SKM-1 (cell line): ENCODE data around the gene DISC1.

Experiments
- DNase-seq: peaks from one replicate; lab custom pipeline; 2025; ENCODE audit not compliant: unreplicated experiment; lab: John Stamatoyannopoulos, UW

The DISC1 gene

GRCh38 chr1:232020352-232020751 is 393.8 kb downstream of the DISC1 start:
- no peak for DNase-seq

GRCh38 chr1:232029315-232029714 is 402.7 kb downstream of the DISC1 start:
- DNase-seq, result no peak

GRCh38 chr1:232031156-232031555 is 404.6 kb downstream of the DISC1 start:
- DNase-seq, result no peak

GRCh38 chr1:232033285-232033684 is 406.7 kb downstream of the DISC1 start:
- no peak for DNase-seq

GRCh38 chr1:232034556-232034955 is 408.0 kb downstream of the DISC1 start:
- no peak for DNase-seq

- DNase-seq, result no peak
Measured at GRCh38 chr1:232036181-232036933, 409.8 kb downstream of the DISC1 start.

- no peak for DNase-seq
Measured at GRCh38 chr1:232037774-232038388, 411.3 kb downstream of the DISC1 start.

- DNase-seq, result no peak
Measured at GRCh38 chr1:232038706-232039677, 412.4 kb downstream of the DISC1 start.

- peak; percentile 32 for DNase-seq
Measured at GRCh38 chr1:232040260-232040659, 413.7 kb downstream of the DISC1 start.

- no peak for DNase-seq
Measured at GRCh38 chr1:232044728-232045127, 418.1 kb downstream of the DISC1 start.

- no peak for DNase-seq
Measured at GRCh38 chr1:232045139-232045994, 418.8 kb downstream of the DISC1 start.

GRCh38 chr1:232046451-232047306 is 420.1 kb downstream of the DISC1 start:
- no peak for DNase-seq

- DNase-seq, result no peak
Measured at GRCh38 chr1:232047473-232047872, 420.9 kb downstream of the DISC1 start.

GRCh38 chr1:232048481-232048880 is 421.9 kb downstream of the DISC1 start:
- no peak for DNase-seq

- DNase-seq, result no peak
Measured at GRCh38 chr1:232049335-232049734, 422.7 kb downstream of the DISC1 start.

- DNase-seq, result no peak
Measured at GRCh38 chr1:232057217-232057895, 430.8 kb downstream of the DISC1 start.

- DNase-seq, result no peak
Measured at GRCh38 chr1:232057896-232058274, 431.3 kb downstream of the DISC1 start.

GRCh38 chr1:232059726-232060374 is 433.3 kb downstream of the DISC1 start:
- no peak for DNase-seq

- no peak for DNase-seq
Measured at GRCh38 chr1:232062967-232063366, 436.4 kb downstream of the DISC1 start.
